Measurements from ENCODE around the gene BPHL. TPM values are rescaled to one million over a fixed set of nuclear protein-coding genes. Genes with fewer than 3 reads are reported as not detected.
A peak's percentile ranks its signal among the peaks of the same experiment; 100 is the strongest.

Gene BPHL
- total and polyA plus RNA-seq, 8 donors, result 9.0 to 22.1 (median 14.8) TPM

GRCh38 chr6:3085074-3085473 is 33.4 kb upstream of the BPHL start:
- WGBS, 2 donors, result 94% methylated on average over 4 of the region's 4 CpGs
- no peak overlapping the region for H3K27ac ChIP-seq
- TF ChIP-seq CTCF (IDR thresholded peaks at IDR 0.05), result no peak
- FAIRE-seq (no peak), DNase-seq (no peak), ATAC-seq (no peak)
- no peaks in the 10 kb centered on the region for H3K4me1 ChIP-seq
- no peak overlapping the region for H3K4me3 ChIP-seq
- H3K27me3 ChIP-seq, result no peaks in the 10 kb centered on the region
- intact Hi-C loops (cut with DNase I), result no loop called here
- H3K36me3 ChIP-seq, result peaks cover 0 to 31% (median 30%) of the 10 kb centered on the region in 3 donors
- H3K9me3 ChIP-seq, result no peaks in the 10 kb centered on the region

- ATAC-seq (no peak), DNase-seq (no peak), FAIRE-seq (no peak)
- 56 to 59% methylated on average over 7 of the region's 7 CpGs for WGBS, 2 donors
- H3K9me3 ChIP-seq, result no peaks in the 10 kb centered on the region
- H3K4me1 ChIP-seq, result no peaks in the 10 kb centered on the region
- no peak overlapping the region for H3K4me3 ChIP-seq
- intact Hi-C loops (cut with DNase I), result no loop called here
- no peaks in the 10 kb centered on the region for H3K27me3 ChIP-seq
- peaks cover 0 to 28% (median 20%) of the 10 kb centered on the region in 3 donors for H3K36me3 ChIP-seq
- H3K27ac ChIP-seq, result no peak overlapping the region
- no peak for TF ChIP-seq CTCF (IDR thresholded peaks at IDR 0.05)
Measured at GRCh38 chr6:3086282-3086946, 32.1 kb upstream of the BPHL start.

- WGBS, 2 donors, result 87 to 98% methylated on average over 4 of the region's 4 CpGs
- H3K36me3 ChIP-seq, result peaks cover 0 to 28% (median 14%) of the 10 kb centered on the region in 3 donors
Measured at GRCh38 chr6:3088446-3088845, 30.1 kb upstream of the BPHL start.

GRCh38 chr6:3088968-3089367 is 29.5 kb upstream of the BPHL start:
- intact Hi-C loops (cut with DNase I), result no loop called here
- whole genome bisulfite sequencing, 2 donors, result 85 to 86% methylated on average over 4 of the region's 4 CpGs
- Histone ChIP-seq H3K27ac (no peak overlapping the region), H3K4me3 (no peak overlapping the region), H3K9me3 (no peaks in the 10 kb centered on the region), H3K27me3 (no peaks in the 10 kb centered on the region), H3K36me3 (peaks cover 0 to 22% (median 9%) of the 10 kb centered on the region in 3 donors), H3K4me1 (no peaks in the 10 kb centered on the region)
- TF ChIP-seq CTCF (IDR thresholded peaks at IDR 0.05), result no peak
- FAIRE-seq (no peak), ATAC-seq (no peak), DNase-seq (no peak)

More at GRCh38 chr6:3088446-3088845, 30.1 kb upstream of the BPHL start:
- no peak for DNase-seq
- no peak for FAIRE-seq
- peak in 2 of 4 donors; percentile 20 to 35 for ATAC-seq
- no peaks in the 10 kb centered on the region for H3K27me3 ChIP-seq
- H3K27ac ChIP-seq, result no peak overlapping the region
- intact Hi-C loops (cut with DNase I), result no loop called here
- H3K9me3 ChIP-seq, result no peaks in the 10 kb centered on the region
- no peaks in the 10 kb centered on the region for H3K4me1 ChIP-seq
- no peak overlapping the region for H3K4me3 ChIP-seq
- no peak for TF ChIP-seq CTCF (IDR thresholded peaks at IDR 0.05)

GRCh38 chr6:3090013-3090412 is 28.5 kb upstream of the BPHL start:
- ATAC-seq (peak in 1 of 4 donors; percentile 22), FAIRE-seq (no peak), DNase-seq (no peak)
- intact Hi-C loops (cut with DNase I), result no loop called here
- Histone ChIP-seq H3K4me3 (no peak overlapping the region), H3K27ac (no peak overlapping the region), H3K4me1 (no peaks in the 10 kb centered on the region), H3K36me3 (peaks cover 0 to 17% (median 4%) of the 10 kb centered on the region in 3 donors), H3K27me3 (no peaks in the 10 kb centered on the region), H3K9me3 (no peaks in the 10 kb centered on the region)
- 91 to 96% methylated on average over 4 of the region's 4 CpGs for WGBS, 2 donors
- TF ChIP-seq CTCF (IDR thresholded peaks at IDR 0.05), result no peak
